A673 (cell line): ENCODE data around the gene GJA10.

ENCODE experiments used
- EZH2 ChIP-seq: fragments of 200-600 bp; sonication (generic); IDR thresholded peaks from 2 replicates; pipeline ENCODE4 v1.6.1; 2017; ENCODE audit warnings: borderline replicate concordance, low read depth, mild to moderate bottlenecking, mixed read lengths, antibody characterized with exemption, low read length; ENCODE audit not compliant: poor library complexity, severe bottlenecking
- TF ChIP-seq, protein P1 (sequence below): fragments of 300-800, 200-600 bp; sonication (generic); conservative IDR thresholded peaks from 2 replicates; pipeline ENCODE4 v1.5.1; 2017; ENCODE audit warnings: low read depth, mild to moderate bottlenecking, antibody characterized with exemption, low read length, moderate library complexity, mixed read lengths

DNA sequence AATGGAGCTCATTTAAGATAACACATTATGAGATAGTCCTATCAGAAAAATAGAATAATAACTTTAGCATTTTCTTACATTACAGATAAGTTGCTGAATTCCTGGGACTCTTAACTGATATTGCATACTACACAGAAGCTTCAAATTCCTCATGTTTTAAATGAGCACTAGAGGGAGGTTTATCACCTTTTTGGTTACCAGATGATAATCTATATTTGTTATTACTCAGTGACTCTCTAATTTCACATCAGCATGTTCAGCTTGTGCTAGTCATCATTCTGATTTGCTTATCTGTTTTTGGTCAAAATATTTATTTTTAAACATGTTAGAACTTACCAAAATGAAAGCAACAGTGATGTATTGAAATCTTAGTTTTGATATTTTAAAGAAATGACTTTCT is 20.5 kb upstream of the GJA10 start:
- TF ChIP-seq, protein P1, sequence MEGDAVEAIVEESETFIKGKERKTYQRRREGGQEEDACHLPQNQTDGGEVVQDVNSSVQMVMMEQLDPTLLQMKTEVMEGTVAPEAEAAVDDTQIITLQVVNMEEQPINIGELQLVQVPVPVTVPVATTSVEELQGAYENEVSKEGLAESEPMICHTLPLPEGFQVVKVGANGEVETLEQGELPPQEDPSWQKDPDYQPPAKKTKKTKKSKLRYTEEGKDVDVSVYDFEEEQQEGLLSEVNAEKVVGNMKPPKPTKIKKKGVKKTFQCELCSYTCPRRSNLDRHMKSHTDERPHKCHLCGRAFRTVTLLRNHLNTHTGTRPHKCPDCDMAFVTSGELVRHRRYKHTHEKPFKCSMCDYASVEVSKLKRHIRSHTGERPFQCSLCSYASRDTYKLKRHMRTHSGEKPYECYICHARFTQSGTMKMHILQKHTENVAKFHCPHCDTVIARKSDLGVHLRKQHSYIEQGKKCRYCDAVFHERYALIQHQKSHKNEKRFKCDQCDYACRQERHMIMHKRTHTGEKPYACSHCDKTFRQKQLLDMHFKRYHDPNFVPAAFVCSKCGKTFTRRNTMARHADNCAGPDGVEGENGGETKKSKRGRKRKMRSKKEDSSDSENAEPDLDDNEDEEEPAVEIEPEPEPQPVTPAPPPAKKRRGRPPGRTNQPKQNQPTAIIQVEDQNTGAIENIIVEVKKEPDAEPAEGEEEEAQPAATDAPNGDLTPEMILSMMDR: no peak
- TF ChIP-seq EZH2: no peak
